IgD-negative memory B cell (primary cell): ENCODE results near the gene PLCXD1. TPM values are rescaled to one million over a fixed set of nuclear protein-coding genes. Genes with fewer than 3 reads are reported as not detected.
A peak's percentile ranks its signal among the peaks of the same experiment; 100 is the strongest.
"Not testable (repeated sequence)": the region's sequence is repeated elsewhere in the genome, so short reads cannot be mapped to it uniquely, and the experiment has no call there.

ENCODE experiments used
- H3K27ac Mint-ChIP-seq, 3 donors: one replicate each; pipeline ENCODE4 v1.8.0; 2020 to 2022; ENCODE audit warnings: mild to moderate bottlenecking in 3 of 3, mixed read lengths in 3 of 3, moderate library complexity in 1 of 3
- H3K27me3 Mint-ChIP-seq: one replicate; pipeline ENCODE4 v1.8.0; 2021; ENCODE audit warnings: mixed read lengths
- H3K36me3 Mint-ChIP-seq: one replicate; pipeline ENCODE4 v1.8.0; 2020; ENCODE audit warnings: mild to moderate bottlenecking, mixed read lengths
- H3K4me1 Mint-ChIP-seq, 3 donors: one replicate each; pipeline ENCODE4 v1.8.0; 2020 to 2022; ENCODE audit warnings: mixed read lengths in 3 of 3, mild to moderate bottlenecking in 1 of 3
- H3K4me3 Mint-ChIP-seq, 4 donors: one replicate each; pipeline ENCODE4 v1.8.0; 2020 to 2022; ENCODE audit warnings: mild to moderate bottlenecking in 4 of 4, mixed read lengths in 4 of 4, moderate library complexity in 3 of 4
- H3K9me3 Mint-ChIP-seq, 3 donors: one replicate each; pipeline ENCODE4 v1.8.0; 2020 to 2021; ENCODE audit warnings: mixed read lengths in 3 of 3, mild to moderate bottlenecking in 1 of 3
- polyA plus RNA-seq: library from polyadenylated mRNA; unstranded; fragments of 300-500 nt; fragmentation: Illumina TruSeq; gene quantifications from one replicate; pipeline ENCODE4 v1.2.3, GENCODE V29; 2021

PLCXD1 gene
- polyA plus RNA-seq, 1 donor from 2014 or later: 10.3 TPM

DNA sequence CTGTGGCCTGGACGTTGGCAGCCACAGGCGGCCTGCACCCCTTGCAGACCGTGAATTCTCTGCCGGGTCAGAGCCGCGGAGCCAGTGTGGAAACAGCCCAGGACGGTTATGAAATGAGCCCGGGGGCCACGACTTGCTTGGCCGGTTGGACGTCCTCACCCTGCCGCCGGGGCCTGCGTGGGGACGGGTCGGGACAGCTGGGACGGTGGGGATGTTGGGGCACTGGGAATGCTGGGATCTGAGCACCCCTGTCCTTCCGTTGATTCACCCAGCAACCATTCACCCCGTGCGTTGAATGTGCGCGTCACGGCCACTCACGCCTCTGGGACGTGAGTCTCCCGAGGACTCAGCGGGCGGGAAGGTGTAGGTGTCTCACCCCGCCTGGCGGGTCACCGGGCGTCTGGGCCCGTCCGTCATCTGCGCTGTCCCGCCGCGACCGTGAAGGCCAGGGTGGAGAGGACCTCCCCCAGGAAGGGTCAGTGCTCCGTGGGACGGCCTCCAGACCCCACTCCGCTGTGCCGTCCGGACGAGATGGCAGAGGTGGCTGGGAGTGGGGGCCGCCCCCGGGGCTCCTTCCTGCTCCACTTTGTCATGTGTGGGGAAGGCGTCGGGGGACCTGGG lies 4.5 kb upstream of the PLCXD1 start:
- Mint-ChIP-seq H3K4me3 (peak overlapping the region; percentile 68 to 91 (median 82)), H3K36me3 (no peaks in the 10 kb centered on the region), H3K27ac (peak overlapping the region in 1 of 3 donors; percentile 67), H3K4me1 (peaks cover 3 to 4% (median 4%) of the 10 kb centered on the region in 3 donors), H3K27me3 (peaks cover 5% of the 10 kb centered on the region), H3K9me3 (no peaks in the 10 kb centered on the region)

DNA sequence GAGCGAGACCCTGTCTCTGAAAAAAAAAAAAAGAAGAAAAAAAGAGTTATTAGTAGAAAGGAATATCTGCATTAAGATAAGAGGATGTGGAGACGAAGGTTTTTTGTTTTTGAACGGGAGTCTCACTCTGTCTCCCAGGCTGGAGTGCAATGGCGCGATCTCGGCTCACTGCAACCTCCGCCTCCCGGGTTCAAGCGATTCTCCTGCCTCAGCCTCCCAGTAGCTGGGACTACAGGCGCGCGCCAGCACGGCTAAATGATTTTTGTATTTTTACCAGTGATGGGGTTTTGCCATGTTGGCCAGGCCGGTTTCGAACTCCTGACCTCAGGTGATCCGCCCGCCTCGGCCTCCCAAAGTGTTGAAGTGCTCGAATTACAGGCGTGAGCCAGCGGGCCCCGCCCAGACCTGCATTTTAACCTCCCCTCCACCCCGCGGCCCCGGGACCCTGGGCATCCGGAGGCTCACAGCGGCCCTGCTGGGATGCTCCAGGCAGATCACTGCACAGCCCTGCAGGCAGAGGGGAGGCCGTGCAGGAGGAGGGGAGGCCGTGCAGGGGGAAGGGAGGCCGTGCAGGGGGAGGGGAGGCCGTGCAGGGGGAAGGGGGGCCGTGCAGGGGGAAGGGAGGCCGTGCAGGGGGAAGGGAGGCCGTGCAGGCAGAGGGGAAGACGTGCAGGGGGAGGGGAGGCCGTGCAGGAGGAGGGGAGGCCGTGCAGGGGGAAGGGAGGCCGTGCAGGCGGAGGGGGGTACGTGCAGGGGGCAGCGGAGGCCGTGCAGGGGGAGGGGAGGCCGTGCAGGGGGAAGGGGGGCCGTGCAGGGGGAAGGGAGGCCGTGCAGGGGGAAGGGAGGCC lies 1.2 kb upstream of the PLCXD1 start:
- not testable (repeated sequence) for H3K4me1 Mint-ChIP-seq, H3K27me3 Mint-ChIP-seq, H3K27ac Mint-ChIP-seq, H3K36me3 Mint-ChIP-seq, H3K9me3 Mint-ChIP-seq
- peak overlapping the region in 2 of 4 donors; percentile 58 to 63 for H3K4me3 Mint-ChIP-seq

DNA sequence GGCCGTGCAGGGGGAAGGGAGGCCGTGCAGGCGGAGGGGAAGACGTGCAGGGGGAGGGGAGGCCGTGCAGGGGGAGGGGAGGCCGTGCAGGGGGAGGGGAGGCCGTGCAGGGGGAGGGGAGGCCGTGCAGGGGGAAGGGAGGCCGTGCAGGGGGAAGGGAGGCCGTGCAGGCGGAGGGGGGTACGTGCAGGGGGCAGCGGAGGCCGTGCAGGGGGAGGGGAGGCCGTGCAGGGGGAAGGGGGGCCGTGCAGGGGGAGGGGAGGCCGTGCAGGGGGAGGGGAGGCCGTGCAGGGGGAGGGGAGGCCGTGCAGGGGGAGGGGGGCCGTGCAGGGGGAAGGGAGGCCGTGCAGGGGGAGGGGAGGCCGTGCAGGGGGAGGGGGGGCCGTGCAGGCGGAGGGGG lies 459 bp upstream of the PLCXD1 start:
- not testable (repeated sequence) for H3K9me3 Mint-ChIP-seq, H3K27ac Mint-ChIP-seq, H3K36me3 Mint-ChIP-seq, H3K4me3 Mint-ChIP-seq, H3K27me3 Mint-ChIP-seq, H3K4me1 Mint-ChIP-seq

DNA sequence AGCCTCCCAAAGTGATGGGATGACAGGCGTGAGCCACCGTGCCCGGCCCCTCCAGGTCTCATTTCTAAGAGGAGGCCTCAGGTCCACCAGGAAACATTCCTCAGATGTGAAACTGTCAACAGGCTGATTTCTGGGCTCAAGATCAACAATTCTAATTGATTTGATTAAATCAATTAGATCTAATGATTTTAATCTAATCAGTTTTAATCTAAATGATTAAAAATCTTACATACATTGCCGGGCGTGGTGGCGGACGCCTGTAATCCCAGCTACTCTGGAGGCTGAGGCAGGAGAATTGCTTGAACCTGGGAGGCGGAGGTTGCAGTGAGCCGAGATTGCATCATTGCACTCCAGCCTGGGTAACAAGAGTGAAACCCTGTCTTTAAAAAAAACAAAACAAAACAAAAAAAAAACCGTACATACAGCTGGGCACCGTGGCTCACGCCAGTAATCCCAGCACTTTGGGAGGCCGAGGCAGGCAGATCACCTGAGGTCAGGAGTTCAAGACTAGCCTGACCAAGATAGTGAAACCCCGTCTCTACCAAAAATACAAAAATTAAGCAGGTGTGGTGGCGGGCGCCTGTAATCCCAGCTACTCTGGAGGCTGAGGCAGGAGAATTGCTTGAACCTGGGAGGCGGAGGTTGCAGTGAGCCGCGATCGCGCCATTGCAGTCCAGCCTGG lies 960 bp downstream of the PLCXD1 start:
- not testable (repeated sequence) for H3K9me3 Mint-ChIP-seq, H3K27me3 Mint-ChIP-seq, H3K36me3 Mint-ChIP-seq, H3K4me1 Mint-ChIP-seq
- Mint-ChIP-seq H3K27ac (peak overlapping the region in 1 of 3 donors; percentile 51), H3K4me3 (peak overlapping the region; percentile 38 to 92 (median 66))

DNA sequence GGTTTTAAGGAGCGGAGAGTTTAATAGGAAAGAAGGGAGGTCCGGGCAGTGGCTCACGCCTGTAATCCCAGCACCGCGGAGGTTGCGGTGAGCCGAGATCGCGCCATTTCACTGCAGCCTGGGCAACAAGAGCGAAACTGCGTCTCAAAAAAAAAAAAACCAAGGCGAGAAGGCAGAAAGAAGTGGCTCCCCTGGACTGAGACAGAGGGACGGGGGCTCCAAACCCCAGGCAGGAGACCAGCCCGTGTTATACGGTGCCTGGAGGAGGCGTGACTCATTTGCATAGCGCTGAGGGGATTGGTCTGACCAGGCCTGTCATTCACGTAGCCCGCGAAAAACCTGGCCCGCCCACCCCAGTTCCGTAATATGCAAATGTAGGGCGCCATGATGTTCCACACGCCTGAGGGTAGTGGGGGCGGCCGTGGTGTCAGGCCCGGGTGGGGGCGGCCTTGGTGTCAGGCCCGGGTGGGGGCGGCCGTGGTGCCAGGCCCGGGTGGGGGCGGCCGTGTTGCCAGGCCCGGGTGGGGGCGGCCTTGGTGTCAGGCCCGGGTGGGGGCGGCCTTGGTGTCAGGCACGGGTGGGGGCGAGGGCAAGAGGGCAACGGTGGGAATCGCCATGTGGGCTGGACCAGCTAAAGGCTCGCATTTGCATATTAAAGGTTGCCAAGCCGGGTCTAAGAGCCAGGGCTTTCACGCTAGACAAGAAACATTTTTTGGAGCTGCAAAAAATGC lies 2.1 kb downstream of the PLCXD1 start:
- Mint-ChIP-seq H3K27ac (peak overlapping the region; percentile 33 to 96 (median 87)), H3K4me3 (peak overlapping the region; percentile 92 to 98 (median 96)), H3K9me3 (no peaks in the 10 kb centered on the region), H3K27me3 (no peaks in the 10 kb centered on the region), H3K36me3 (peaks cover 2% of the 10 kb centered on the region), H3K4me1 (peaks cover 4 to 6% (median 6%) of the 10 kb centered on the region in 3 donors)

DNA sequence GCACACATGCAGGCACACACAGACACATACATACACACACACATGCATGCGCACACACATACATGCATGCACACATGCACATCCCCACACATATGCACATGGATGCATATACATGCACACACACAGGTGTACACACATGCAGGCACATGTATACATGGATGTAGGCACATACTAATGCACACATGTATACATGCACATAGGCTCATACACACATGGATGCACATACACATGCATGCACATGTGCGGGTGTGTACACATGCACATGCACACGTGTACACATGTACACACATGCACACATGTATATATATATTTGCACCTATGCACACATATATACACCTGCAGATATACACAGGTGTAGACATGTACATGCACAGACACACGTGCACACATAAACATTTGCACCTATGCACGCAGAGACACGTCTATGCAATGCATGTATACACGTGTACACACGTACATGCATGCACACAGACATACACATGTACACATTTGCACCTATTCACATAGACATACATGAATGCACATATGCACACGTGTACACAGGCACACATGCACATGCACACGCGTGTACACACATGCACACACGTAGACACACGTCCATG lies 4.0 kb downstream of the PLCXD1 start:
- Mint-ChIP-seq H3K27ac (no peak overlapping the region), H3K36me3 (peaks cover 2% of the 10 kb centered on the region), H3K4me3 (peak overlapping the region in 2 of 4 donors; percentile 92 to 95), H3K4me1 (peaks cover 0 to 5% (median 4%) of the 10 kb centered on the region in 3 donors), H3K27me3 (no peaks in the 10 kb centered on the region), H3K9me3 (no peaks in the 10 kb centered on the region)

DNA sequence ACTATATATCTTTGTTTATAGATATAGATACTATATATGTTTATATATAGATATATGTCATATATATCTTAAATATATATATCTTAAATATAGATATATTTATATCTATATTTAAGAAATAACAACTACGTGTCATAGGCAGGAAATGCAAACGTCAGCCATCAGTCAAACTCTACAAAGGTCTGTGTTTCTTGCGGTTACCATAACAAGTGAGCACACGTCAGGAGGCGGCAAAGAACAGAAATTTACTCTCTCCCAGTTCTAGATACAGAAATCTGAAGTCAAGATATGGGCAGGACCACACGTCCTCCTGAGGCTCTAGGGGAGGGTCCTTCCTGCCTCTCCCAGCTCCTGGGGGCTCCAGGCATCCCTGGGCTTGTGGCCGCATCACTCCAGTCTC lies 6.5 kb downstream of the PLCXD1 start:
- Mint-ChIP-seq H3K4me3 (no peak overlapping the region), H3K36me3 (peaks cover 2% of the 10 kb centered on the region), H3K27ac (no peak overlapping the region)

DNA sequence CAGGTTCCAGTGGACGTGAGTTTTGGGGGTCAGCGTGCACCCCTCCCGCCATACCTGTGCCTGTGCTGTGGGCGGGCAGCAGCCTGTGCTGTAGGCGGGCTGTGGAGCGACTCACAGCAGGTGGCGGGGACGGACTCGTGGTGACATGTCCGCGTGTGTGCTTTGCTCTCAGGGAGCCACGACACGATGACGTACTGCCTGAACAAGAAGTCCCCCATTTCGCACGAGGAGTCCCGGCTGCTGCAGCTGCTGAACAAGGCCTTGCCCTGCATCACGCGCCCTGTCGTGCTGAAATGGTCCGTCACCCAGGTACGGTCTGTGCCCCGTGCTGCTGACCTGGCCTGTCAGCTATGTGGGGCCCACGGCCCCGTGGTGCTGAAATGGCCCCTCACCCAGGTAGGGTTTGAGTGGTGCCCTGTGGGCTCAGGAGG lies 7.4 kb downstream of the PLCXD1 start:
- H3K4me1 Mint-ChIP-seq: peaks cover 0 to 2% (median 0%) of the 10 kb centered on the region in 3 donors
- H3K27me3 Mint-ChIP-seq: no peaks in the 10 kb centered on the region
- peaks cover 5% of the 10 kb centered on the region for H3K36me3 Mint-ChIP-seq
- no peak overlapping the region for H3K4me3 Mint-ChIP-seq
- H3K9me3 Mint-ChIP-seq: peaks cover 0 to 1% (median 0%) of the 10 kb centered on the region in 3 donors
- H3K27ac Mint-ChIP-seq: no peak overlapping the region

More for the DNA sequence above, 6.5 kb downstream of the PLCXD1 start:
- peaks cover 0 to 2% (median 2%) of the 10 kb centered on the region in 3 donors for H3K4me1 Mint-ChIP-seq
- no peaks in the 10 kb centered on the region for H3K27me3 Mint-ChIP-seq
- no peaks in the 10 kb centered on the region for H3K9me3 Mint-ChIP-seq

DNA sequence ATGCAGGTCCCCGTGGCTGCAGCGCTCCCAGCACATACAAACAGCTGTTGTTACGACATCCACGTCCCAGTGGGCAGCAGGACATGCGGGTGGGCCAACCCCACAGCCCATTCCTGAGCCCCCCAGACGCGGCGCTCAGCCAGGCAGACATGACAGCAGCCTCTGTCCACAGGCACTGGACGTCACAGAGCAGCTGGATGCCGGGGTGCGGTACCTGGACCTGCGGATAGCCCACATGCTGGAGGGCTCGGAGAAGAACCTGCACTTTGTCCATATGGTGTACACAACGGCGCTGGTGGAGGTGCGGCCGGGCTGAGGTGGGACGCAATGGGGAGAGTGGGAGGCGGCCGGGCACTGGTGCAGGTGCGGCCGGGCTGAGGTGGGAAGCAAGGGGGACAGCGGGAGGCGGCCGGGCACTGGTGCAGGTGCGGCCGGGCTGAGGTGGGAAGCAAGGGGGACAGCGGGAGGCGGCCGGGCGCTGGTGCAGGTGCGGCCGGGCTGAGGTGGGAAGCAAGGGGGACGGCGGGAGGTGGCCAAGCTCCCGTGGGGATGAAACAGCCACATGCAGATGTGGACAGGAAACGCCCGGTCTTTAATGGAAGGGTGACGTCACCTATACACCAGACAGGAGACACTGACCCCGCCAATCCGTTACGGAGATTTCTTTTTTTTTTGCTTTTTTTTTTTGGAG lies 9.4 kb downstream of the PLCXD1 start:
- H3K36me3 Mint-ChIP-seq: peaks cover 5% of the 10 kb centered on the region
- peak overlapping the region in 1 of 4 donors; percentile 54 for H3K4me3 Mint-ChIP-seq

DNA sequence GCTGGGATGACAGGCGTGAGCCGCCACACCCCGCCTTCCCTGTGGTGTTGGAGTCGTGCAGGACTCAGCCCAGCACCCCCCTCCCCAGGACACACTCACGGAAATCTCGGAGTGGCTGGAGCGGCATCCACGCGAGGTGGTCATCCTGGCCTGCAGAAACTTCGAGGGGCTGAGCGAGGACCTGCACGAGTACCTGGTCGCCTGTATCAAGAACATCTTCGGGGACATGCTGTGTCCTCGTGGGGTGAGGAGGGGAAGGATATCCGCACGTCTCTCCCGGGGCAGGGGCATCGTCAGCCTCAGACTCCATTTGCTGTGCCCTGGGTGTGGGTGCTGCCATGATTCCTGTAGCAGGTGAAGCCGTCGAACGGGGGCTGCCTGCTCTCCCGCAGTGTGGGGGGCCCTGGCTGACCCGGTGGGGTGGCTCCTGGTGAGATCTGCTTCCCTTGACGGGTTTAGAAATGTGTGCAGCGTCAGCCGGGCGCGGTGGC lies 10.3 kb downstream of the PLCXD1 start:
- Mint-ChIP-seq H3K27me3 (no peaks in the 10 kb centered on the region), H3K9me3 (peaks cover 0 to 2% (median 0%) of the 10 kb centered on the region in 3 donors), H3K4me1 (no peaks in the 10 kb centered on the region), H3K36me3 (peaks cover 5% of the 10 kb centered on the region), H3K4me3 (no peak overlapping the region), H3K27ac (no peak overlapping the region)

More for the DNA sequence above, 9.4 kb downstream of the PLCXD1 start:
- no peaks in the 10 kb centered on the region for H3K27me3 Mint-ChIP-seq
- H3K9me3 Mint-ChIP-seq: peaks cover 0 to 2% (median 0%) of the 10 kb centered on the region in 3 donors
- no peak overlapping the region for H3K27ac Mint-ChIP-seq
- no peaks in the 10 kb centered on the region for H3K4me1 Mint-ChIP-seq

DNA sequence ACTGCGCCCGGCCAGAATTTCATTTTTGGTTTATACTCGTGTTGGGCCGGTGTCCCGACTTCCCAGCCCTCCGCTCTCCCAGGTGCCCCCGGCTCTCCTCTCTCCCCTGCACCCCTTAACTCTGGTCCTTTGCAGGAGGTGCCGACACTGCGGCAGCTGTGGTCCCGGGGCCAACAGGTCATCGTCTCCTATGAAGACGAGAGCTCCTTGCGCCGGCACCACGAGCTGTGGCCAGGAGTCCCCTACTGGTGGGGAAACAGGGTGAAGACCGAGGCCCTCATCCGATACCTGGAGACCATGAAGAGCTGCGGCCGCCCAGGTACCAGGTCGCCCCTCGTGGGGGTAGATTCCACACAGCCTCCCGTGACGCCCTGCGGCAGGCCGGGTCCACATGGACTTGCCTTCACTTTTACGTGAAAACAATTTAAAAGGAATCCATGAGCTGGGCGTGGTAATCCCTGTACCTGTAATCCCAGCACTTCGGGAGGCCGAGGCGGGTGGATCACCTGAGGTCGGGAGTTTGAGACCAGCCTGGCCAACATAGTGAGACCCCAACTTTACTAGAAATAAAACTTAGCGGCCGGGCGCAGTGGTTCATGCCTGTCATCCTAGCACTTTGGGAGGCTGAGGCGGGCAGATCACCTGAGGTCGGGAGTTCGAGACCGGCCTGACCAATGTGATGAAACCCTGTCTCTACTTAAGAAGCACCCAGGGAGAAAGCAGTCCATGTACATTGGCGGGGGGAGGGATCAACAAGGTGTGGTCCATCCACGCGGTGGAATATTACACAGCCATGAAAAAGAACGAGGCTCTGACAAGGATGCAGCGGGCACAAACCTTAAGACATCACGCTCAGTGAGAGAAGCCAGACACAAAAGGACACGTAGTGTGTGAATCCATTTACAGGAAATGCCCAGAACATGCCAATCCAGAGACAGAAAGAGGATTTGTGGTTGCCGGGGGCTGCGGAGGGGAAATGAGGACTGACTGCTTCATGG lies 12.0 kb downstream of the PLCXD1 start:
- no peaks in the 10 kb centered on the region for H3K27me3 Mint-ChIP-seq
- peaks cover 0 to 2% (median 0%) of the 10 kb centered on the region in 3 donors for H3K9me3 Mint-ChIP-seq
- peaks cover 5% of the 10 kb centered on the region for H3K36me3 Mint-ChIP-seq
- H3K27ac Mint-ChIP-seq: no peak overlapping the region
- H3K4me3 Mint-ChIP-seq: no peak overlapping the region
- no peaks in the 10 kb centered on the region for H3K4me1 Mint-ChIP-seq

DNA sequence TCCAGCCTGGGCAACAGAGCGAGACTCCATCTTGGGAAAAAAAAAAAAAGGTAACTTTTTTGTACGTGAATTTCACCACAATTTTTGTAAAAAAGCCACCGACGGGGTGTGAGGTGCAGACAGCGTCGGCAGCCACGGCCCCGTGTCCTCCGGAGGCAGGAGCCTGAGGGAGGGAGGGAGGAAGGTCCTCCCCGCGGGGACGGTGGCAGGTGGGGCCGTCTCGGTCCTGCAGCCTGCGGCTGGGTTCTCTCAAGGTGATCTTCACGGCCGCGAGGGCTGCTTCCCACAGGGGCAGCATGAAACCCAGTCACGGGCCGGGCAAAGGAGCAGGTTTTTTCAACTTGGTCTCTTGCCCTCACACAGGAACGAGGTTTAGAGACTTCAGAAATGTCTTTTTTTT lies 14.0 kb downstream of the PLCXD1 start:
- peaks cover 0 to 2% (median 0%) of the 10 kb centered on the region in 3 donors for H3K9me3 Mint-ChIP-seq
- H3K36me3 Mint-ChIP-seq: peaks cover 7% of the 10 kb centered on the region
- no peak overlapping the region for H3K4me3 Mint-ChIP-seq
- no peaks in the 10 kb centered on the region for H3K27me3 Mint-ChIP-seq
- no peak overlapping the region for H3K27ac Mint-ChIP-seq
- H3K4me1 Mint-ChIP-seq: no peaks in the 10 kb centered on the region

DNA sequence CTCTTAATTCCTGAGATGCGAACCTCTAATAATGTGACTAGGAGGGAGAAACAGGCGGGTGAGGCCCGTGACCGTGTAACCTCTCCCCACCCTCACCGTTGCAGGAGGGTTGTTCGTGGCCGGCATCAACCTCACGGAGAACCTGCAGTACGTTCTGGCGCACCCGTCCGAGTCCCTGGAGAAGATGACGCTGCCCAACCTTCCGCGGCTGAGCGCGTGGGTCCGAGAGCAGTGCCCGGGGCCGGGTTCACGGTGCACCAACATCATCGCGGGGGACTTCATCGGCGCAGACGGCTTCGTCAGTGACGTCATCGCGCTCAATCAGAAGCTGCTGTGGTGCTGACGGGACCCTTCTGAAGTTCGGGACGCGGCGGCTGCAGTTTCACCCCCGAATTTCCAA lies 17.8 kb downstream of the PLCXD1 start:
- Mint-ChIP-seq H3K27ac (no peak overlapping the region), H3K4me3 (no peak overlapping the region), H3K9me3 (peaks cover 0 to 2% (median 0%) of the 10 kb centered on the region in 3 donors), H3K4me1 (no peaks in the 10 kb centered on the region), H3K36me3 (peaks cover 2% of the 10 kb centered on the region), H3K27me3 (no peaks in the 10 kb centered on the region)
